GM12878 (cell line): ENCODE data around the gene TM7SF3.

Experiments used
- BCLAF1 ChIP-seq: fragments of 450-650 bp; IDR thresholded peaks from 2 replicates; pipeline ENCODE4 v1.6.1; 2017; ENCODE audit warnings: antibody characterized with exemption, mild to moderate bottlenecking, moderate library complexity
- CBX5 ChIP-seq: sonication (generic); IDR thresholded peaks from 2 replicates; pipeline ENCODE4 v1.6.1; 2016; ENCODE audit warnings: low read depth, moderate library complexity, mild to moderate bottlenecking, inconsistent platforms
- CHD4 ChIP-seq: fragments of 200-600 bp; sonication (generic); IDR thresholded peaks from 2 replicates; pipeline ENCODE4 v1.6.1; 2016; ENCODE audit warnings: mild to moderate bottlenecking
- FOS ChIP-seq: IDR thresholded peaks from 3 replicates; pipeline ENCODE4 v1.6.1; 2011; ENCODE audit warnings: borderline replicate concordance; ENCODE audit not compliant: insufficient read length; ENCODE audit errors: extremely low read depth
- SMAD5 ChIP-seq: IDR thresholded peaks from 2 replicates; pipeline ENCODE4 v1.6.1; 2016; ENCODE audit warnings: antibody characterized with exemption, low read depth
- USF2 ChIP-seq: IDR thresholded peaks from 2 replicates; pipeline ENCODE4 v1.6.1; 2011; ENCODE audit warnings: low read depth, low read length, improper control_type of control experiment, borderline replicate concordance
- ZNF592 ChIP-seq: fragments of 450-650 bp; IDR thresholded peaks from 2 replicates; pipeline ENCODE4 v1.6.1; 2017; ENCODE audit warnings: mild to moderate bottlenecking, moderate library complexity

GRCh38 chr12:26995706-26996105 is 18.5 kb downstream of the TM7SF3 start:
- TF ChIP-seq BCLAF1 = no peak
- TF ChIP-seq USF2 = no peak
- TF ChIP-seq CHD4 = no peak
- no peak for TF ChIP-seq CBX5
- TF ChIP-seq SMAD5 = no peak
- no peak for TF ChIP-seq FOS
- no peak for TF ChIP-seq ZNF592
